ENCODE data around the gene ENTHD1. TPM values are rescaled to one million over a fixed set of nuclear protein-coding genes. Genes with fewer than 3 reads are reported as not detected.

ENTHD1 gene
- total and polyA plus RNA-seq, 12 donors: 0.09 TPM; not detected in 11

GRCh38 chr22:39712081-39712480 lies 181.5 kb downstream of the ENTHD1 start:
- ATAC-seq: no peak
- Histone ChIP-seq H3K27ac (no peak overlapping the region), H3K36me3 (no peaks in the 10 kb centered on the region), H3K9me3 (no peaks in the 10 kb centered on the region), H3K27me3 (peaks cover 0 to 63% (median 20%) of the 10 kb centered on the region in 7 donors), H3K4me1 (peaks cover 0 to 10% (median 0%) of the 10 kb centered on the region in 9 donors), H3K4me3 (no peak overlapping the region)
- 96 to 100% methylated on average over 1 of the region's 1 CpG for WGBS, 2 donors
- intact Hi-C loops (cut with DNase I): loop anchor here in 1 of 10 donors (10.0 kb wide), 1 partner anchor 313 kb away; no protein-coding TSS in a partner anchor
- no peak for DNase-seq
- TF ChIP-seq CTCF (IDR thresholded peaks at IDR 0.05): no peak

- peaks cover 0 to 10% (median 0%) of the 10 kb centered on the region in 9 donors for H3K4me1 ChIP-seq
- intact Hi-C loops (cut with DNase I): loop anchor here in 1 of 10 donors (10.0 kb wide), 1 partner anchor 314 kb away; no protein-coding TSS in a partner anchor
- no peak overlapping the region for H3K4me3 ChIP-seq
- H3K27ac ChIP-seq: no peak overlapping the region
- 48 to 58% methylated on average over 15 of the region's 15 CpGs for WGBS, 2 donors
- peaks cover 0 to 70% (median 20%) of the 10 kb centered on the region in 7 donors for H3K27me3 ChIP-seq
- DNase-seq: peak in 1 of 2 donors; percentile 47
- no peak for TF ChIP-seq CTCF (IDR thresholded peaks at IDR 0.05)
- no peaks in the 10 kb centered on the region for H3K9me3 ChIP-seq
- H3K36me3 ChIP-seq: no peaks in the 10 kb centered on the region
- peak in 1 of 8 donors; percentile 46 for ATAC-seq
These were observed 183.0 kb downstream of the ENTHD1 start for GRCh38 chr22:39710380-39711150.

- no peak for DNase-seq
- Histone ChIP-seq H3K4me3 (no peak overlapping the region), H3K36me3 (no peaks in the 10 kb centered on the region), H3K27me3 (peaks cover 0 to 70% (median 21%) of the 10 kb centered on the region in 7 donors), H3K27ac (no peak overlapping the region), H3K9me3 (no peaks in the 10 kb centered on the region), H3K4me1 (peaks cover 0 to 20% (median 4%) of the 10 kb centered on the region in 9 donors)
- ATAC-seq: no peak
- intact Hi-C loops (cut with DNase I): no loop called here
- no peak for TF ChIP-seq CTCF (IDR thresholded peaks at IDR 0.05)
- 59 to 67% methylated on average over 5 of the region's 5 CpGs for WGBS, 2 donors
These were observed 185.7 kb downstream of the ENTHD1 start for GRCh38 chr22:39707816-39708215.

- no peak overlapping the region for H3K27ac ChIP-seq
- WGBS, 2 donors: 91 to 92% methylated on average over 5 of the region's 5 CpGs
- H3K27me3 ChIP-seq: peaks cover 0 to 67% (median 17%) of the 10 kb centered on the region in 7 donors
- intact Hi-C loops (cut with DNase I): no loop called here
- no peak for DNase-seq
- H3K36me3 ChIP-seq: no peaks in the 10 kb centered on the region
- ATAC-seq: no peak
- TF ChIP-seq CTCF (IDR thresholded peaks at IDR 0.05): no peak
- no peaks in the 10 kb centered on the region for H3K9me3 ChIP-seq
- no peak overlapping the region for H3K4me3 ChIP-seq
- H3K4me1 ChIP-seq: peaks cover 0 to 20% (median 4%) of the 10 kb centered on the region in 9 donors
These were observed 186.2 kb downstream of the ENTHD1 start for GRCh38 chr22:39707351-39707750.

Data from heart right ventricle (tissue), 16 donors.